Pancreas (tissue), 10 donors: ENCODE data around the gene SH3D19. TPM values are rescaled to one million over a fixed set of nuclear protein-coding genes. Genes with fewer than 3 reads are reported as not detected.

Experiments
- ATAC-seq, 4 donors: fragments of 200-7000 bp; cut with Tn5 transposase; one replicate each; pipeline versions ENCODE4 v1.8.0 to v1.9.1; 2020; ENCODE audit warnings: mild to moderate bottlenecking in 4 of 4, moderate library complexity in 4 of 4
- DNase-seq, 6 donors: peaks; one replicate each; pipeline ENCODE4 v3.0.0-alpha.2; 2020
- FAIRE-seq: peaks from 2 replicates; lab custom pipeline; 2012; peaks lifted over from hg19 to GRCh38; lab: Jason Lieb, UNC
- H3K27ac ChIP-seq, 4 donors: fragments of 200-600 bp; sonication (generic); 1 replicate in 3 of 4; 2 replicates in 1 of 4; pipeline versions ENCODE4 v1.5.0 to v1.8.0; 2020
- H3K27me3 ChIP-seq, 4 donors: fragments of 200-600 bp; one replicate each; pipeline ENCODE4 v1.8.0; 2021
- H3K36me3 ChIP-seq, 3 donors: fragments of 200-600 bp; sonication (generic) in 1 of 3; one replicate each; pipeline versions ENCODE4 v1.5.0 to v1.8.0; 2020 to 2021
- H3K4me1 ChIP-seq, 3 donors: fragments of 200-600 bp; one replicate each; pipeline ENCODE4 v1.8.0; 2021
- H3K4me3 ChIP-seq, 4 donors: fragments of 200-600 bp; sonication (generic) in 2 of 4; one replicate each; pipeline versions ENCODE4 v1.5.0 to v1.8.0; 2020 to 2021
- H3K9me3 ChIP-seq, 4 donors: fragments of 200-600 bp; one replicate each; pipeline ENCODE4 v1.8.0; 2021
- WGBS, 2 donors: extraction: QIAGEN DNeasy Blood & Tissue Kit; methylation state at CpG; one replicate each; pipeline ENCODE4 v1.1.7; 2013; 5-methylcytosine and 5-hydroxymethylcytosine counted together
- intact Hi-C, 3 donors: fragments of 100-400 bp; cut with DNase I; formaldehyde crosslinking; loops; one replicate each; pipeline versions ENCODE4 v1.11.1 to v1.14.2; 2022
- polyA plus RNA-seq, 2 donors: library from polyadenylated mRNA; stranded (reverse); fragments of 200-250 nt; gene quantifications; one replicate each; pipeline ENCODE4 v1.2.3, GENCODE V29; 2013
- total RNA-seq, 6 donors: library from RNA; stranded (reverse); fragmentation: NEBNext Ultra II Directional in 4 of 6; extraction: Animal tissue kit (Norgen Biotek cat#: 25700) in 4 of 6; gene quantifications; one replicate each; pipeline versions ENCODE4 v1.2.1 to v1.2.4, GENCODE V29; 2021 to 2023
- TF ChIP-seq, protein P1 (sequence below), 4 donors: fragments of 200-600 bp; sonication (generic) in 3 of 4; IDR thresholded peaks; one replicate each; pipeline versions ENCODE4 v1.5.0 to v1.8.0; 2021; ENCODE audit warnings: antibody characterized with exemption in 4 of 4
- donor health status: healthy with polysubstance abuse.
- donor health status: DM: no; HTN: no; CAD: no; lungs with moderate emphysema.
- donor health status: DM: no; HTN: no; CAD: no.
- donor health status: control.
- donor health status: control.
- donor health status: Bipolar disorder and iron deficiency.
- donor health status: DM: yes; HTN: yes; CAD: no.
- donor health status: DM: no; HTN: no; CAD: no.
- donor health status: DM: no; HTN: no; CAD: no.
- donor health status: DM: yes; HTN: yes; CAD: no.

Gene SH3D19
- total and polyA plus RNA-seq, 8 donors = 11.9 to 34.5 (median 12.9) TPM

DNA sequence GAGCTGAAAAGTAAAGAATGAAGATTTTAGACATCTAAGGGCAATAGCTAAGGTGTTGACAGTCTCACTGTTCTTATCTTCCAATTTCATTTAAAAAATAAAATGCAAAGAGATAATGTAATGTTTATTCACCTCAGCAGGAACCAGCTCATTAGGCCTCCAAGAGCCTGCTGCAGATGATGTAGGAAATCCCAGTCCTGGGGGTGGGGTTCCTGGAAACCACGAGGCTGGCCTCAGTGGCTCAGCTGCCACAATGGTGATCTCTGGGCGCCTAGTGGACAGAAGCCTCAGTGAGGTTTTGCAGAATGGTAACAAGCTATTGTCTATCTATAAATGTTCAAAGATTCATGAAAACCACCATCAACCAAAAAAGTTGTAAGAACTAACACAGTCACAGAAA, 148.7 kb downstream of the SH3D19 start:
- FAIRE-seq (no peak), ATAC-seq (no peak), DNase-seq (no peak)
- intact Hi-C loops = no loop called here
- Histone ChIP-seq H3K9me3 (no peaks in the 10 kb centered on the region), H3K36me3 (peaks cover 0 to 12% (median 0%) of the 10 kb centered on the region in 3 donors), H3K27ac (no peak overlapping the region), H3K4me3 (no peak overlapping the region), H3K4me1 (no peaks in the 10 kb centered on the region), H3K27me3 (no peaks in the 10 kb centered on the region)
- TF ChIP-seq, protein P1, sequence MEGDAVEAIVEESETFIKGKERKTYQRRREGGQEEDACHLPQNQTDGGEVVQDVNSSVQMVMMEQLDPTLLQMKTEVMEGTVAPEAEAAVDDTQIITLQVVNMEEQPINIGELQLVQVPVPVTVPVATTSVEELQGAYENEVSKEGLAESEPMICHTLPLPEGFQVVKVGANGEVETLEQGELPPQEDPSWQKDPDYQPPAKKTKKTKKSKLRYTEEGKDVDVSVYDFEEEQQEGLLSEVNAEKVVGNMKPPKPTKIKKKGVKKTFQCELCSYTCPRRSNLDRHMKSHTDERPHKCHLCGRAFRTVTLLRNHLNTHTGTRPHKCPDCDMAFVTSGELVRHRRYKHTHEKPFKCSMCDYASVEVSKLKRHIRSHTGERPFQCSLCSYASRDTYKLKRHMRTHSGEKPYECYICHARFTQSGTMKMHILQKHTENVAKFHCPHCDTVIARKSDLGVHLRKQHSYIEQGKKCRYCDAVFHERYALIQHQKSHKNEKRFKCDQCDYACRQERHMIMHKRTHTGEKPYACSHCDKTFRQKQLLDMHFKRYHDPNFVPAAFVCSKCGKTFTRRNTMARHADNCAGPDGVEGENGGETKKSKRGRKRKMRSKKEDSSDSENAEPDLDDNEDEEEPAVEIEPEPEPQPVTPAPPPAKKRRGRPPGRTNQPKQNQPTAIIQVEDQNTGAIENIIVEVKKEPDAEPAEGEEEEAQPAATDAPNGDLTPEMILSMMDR (IDR thresholded peaks at IDR 0.05) = no peak
- 76 to 88% methylated on average over 2 of the region's 2 CpGs for WGBS, 2 donors

DNA sequence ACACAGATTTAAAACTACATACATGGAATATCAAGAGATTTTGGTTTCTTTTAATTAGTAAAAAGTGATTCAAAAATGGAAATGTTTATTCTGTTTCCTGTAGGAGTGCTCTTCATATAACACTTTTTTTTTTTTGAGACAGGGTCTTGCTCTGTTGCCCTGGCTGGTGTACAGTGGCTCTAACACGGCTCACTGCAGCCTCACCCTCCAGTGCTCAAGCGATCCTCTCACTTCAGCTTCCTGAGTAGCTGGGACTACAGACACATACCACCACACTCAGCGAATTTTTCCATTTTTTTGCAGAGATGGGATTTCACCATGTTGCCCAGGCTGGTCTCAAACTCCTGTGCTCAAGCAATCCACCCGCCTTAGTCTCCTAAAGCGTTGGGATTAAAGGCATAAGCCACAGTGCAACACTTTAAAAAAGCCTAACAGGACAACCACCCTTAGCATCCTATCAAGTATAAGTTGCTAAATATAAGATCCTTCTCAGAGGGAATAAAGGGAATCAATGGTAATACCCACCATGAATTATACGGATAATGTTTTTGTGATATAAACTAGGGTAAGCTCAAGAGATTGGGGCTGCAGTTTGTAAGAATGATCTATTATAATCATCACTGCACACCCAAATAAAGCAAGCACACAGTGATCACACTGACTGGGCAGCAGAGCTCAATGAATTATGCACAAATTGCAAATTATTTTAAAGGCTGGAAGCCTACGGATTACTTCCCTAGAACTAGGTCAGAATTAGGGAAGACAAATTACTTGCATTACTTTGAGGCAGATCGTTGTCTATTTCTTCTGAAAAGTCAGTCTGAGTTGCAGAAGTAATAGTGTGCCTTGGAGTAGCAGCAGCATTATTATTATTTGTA, 149.4 kb downstream of the SH3D19 start:
- FAIRE-seq (no peak), ATAC-seq (no peak)

DNA sequence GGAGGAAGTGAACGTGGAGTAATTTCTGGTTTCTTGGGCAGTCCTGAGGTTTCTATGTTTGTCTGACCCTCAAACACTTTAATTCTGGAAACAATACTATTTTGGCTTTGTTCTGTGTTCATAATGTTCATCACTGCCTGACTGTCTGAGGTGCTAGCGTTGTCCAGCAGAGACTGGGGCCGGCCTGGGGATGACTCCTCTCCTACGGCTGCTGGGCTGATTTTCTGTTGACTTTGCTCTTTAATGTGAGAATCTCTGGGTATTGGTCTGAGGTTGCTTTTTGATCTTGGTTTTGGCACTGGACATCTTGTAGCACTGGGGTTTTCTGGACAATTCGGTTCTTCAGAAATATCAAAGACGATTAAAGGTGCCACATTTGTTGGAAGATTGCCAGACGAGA, 150.2 kb downstream of the SH3D19 start:
- H3K4me1 ChIP-seq = no peaks in the 10 kb centered on the region
- ATAC-seq (peak in 2 of 4 donors; percentile 20 to 32), DNase-seq (no peak), FAIRE-seq (no peak)
- H3K27ac ChIP-seq = no peak overlapping the region
- peaks cover 0 to 12% (median 0%) of the 10 kb centered on the region in 3 donors for H3K36me3 ChIP-seq
- no peak overlapping the region for H3K4me3 ChIP-seq
- TF ChIP-seq, protein P1 (IDR thresholded peaks at IDR 0.05) = no peak
- intact Hi-C loops = no loop called here
- H3K27me3 ChIP-seq = no peaks in the 10 kb centered on the region
- WGBS, 2 donors = 75 to 83% methylated on average over 7 of the region's 7 CpGs
- H3K9me3 ChIP-seq = no peaks in the 10 kb centered on the region

More for the DNA sequence above, 149.4 kb downstream of the SH3D19 start:
- H3K27ac ChIP-seq = no peak overlapping the region
- no peaks in the 10 kb centered on the region for H3K27me3 ChIP-seq
- 90 to 94% methylated on average over 8 of the region's 8 CpGs for WGBS, 2 donors
- intact Hi-C loops = no loop called here
- no peaks in the 10 kb centered on the region for H3K9me3 ChIP-seq
- H3K4me3 ChIP-seq = no peak overlapping the region
- H3K4me1 ChIP-seq = no peaks in the 10 kb centered on the region
- peaks cover 0 to 12% (median 0%) of the 10 kb centered on the region in 3 donors for H3K36me3 ChIP-seq
- TF ChIP-seq, protein P1 (IDR thresholded peaks at IDR 0.05) = no peak
- DNase-seq = no peak

DNA sequence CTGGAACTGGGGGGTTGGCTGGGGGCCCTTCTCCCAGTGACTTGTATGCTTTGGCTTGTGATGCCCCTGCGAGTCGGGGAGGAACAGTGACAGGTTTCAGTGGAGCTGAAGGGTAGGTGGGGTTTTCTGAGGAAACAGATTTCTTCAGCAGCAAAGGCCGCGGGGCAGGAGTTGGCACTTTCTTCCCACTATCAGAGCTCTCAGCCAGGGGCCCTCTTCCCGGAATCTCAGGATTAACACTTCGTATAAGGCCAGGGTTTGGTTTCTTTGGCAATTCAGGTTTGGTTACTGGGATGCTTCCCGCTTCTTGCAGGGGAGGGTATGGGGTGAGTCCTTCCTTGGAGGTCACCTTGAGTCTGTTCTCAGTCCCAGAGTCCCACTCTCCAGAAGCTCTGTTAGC, 150.6 kb downstream of the SH3D19 start:
- Histone ChIP-seq H3K4me3 (no peak overlapping the region), H3K27me3 (no peaks in the 10 kb centered on the region), H3K9me3 (no peaks in the 10 kb centered on the region), H3K4me1 (no peaks in the 10 kb centered on the region), H3K27ac (no peak overlapping the region), H3K36me3 (peaks cover 0 to 12% (median 0%) of the 10 kb centered on the region in 3 donors)
- WGBS, 2 donors = 83 to 93% methylated on average over 7 of the region's 7 CpGs
- FAIRE-seq (no peak), ATAC-seq (no peak), DNase-seq (no peak)
- intact Hi-C loops = no loop called here
- TF ChIP-seq, protein P1 (IDR thresholded peaks at IDR 0.05) = no peak

GRCh38 chr4:151173871-151174270, 151.5 kb downstream of the SH3D19 start:
- no peak overlapping the region for H3K4me3 ChIP-seq
- 54 to 56% methylated on average over 3 of the region's 3 CpGs for WGBS, 2 donors
- ATAC-seq (peak in 2 of 4 donors; percentile 35 to 46), DNase-seq (peak in 1 of 6 donors; percentile 14), FAIRE-seq (no peak)
- TF ChIP-seq, protein P1 (IDR thresholded peaks at IDR 0.05) = no peak
- H3K36me3 ChIP-seq = peaks cover 0 to 12% (median 0%) of the 10 kb centered on the region in 3 donors
- intact Hi-C loops = no loop called here
- no peaks in the 10 kb centered on the region for H3K9me3 ChIP-seq
- no peaks in the 10 kb centered on the region for H3K27me3 ChIP-seq
- H3K4me1 ChIP-seq = no peaks in the 10 kb centered on the region
- H3K27ac ChIP-seq = no peak overlapping the region
